Endothelial cell of umbilical vein (primary cell): ENCODE data around the gene TAF11L14. TPM values are rescaled to one million over a fixed set of nuclear protein-coding genes. Genes with fewer than 3 reads are reported as not detected.

Experiments
- BruUV-seq: library from RNA; stranded (reverse); fragments of 400-500 nt; replicated peaks from 2 replicates; lab custom pipeline; 2021; lab: Mats Ljungman, UMichigan
- CTCF ChIA-PET: fragments of 300-600, 350-600 bp; sonication (Branson Sonifier 250); formaldehyde crosslinking; loops from one replicate; lab custom pipeline; 2021; ENCODE audit warnings: antibody characterized with exemption, inconsistent platforms; lab: Charles Lee
- POLR2A ChIA-PET: fragments of 300-600, 350-600 bp; sonication (Branson Sonifier 250); formaldehyde crosslinking; loops from one replicate; lab custom pipeline; 2021; ENCODE audit warnings: antibody characterized with exemption, inconsistent platforms; lab: Charles Lee
- DNase-seq: peaks from one replicate; pipeline ENCODE4 v3.0.0-alpha.2; 2011; ENCODE audit warnings: low read depth, low spot score
- FAIRE-seq: peaks from 2 replicates; lab custom pipeline; 2011; peaks lifted over from hg19 to GRCh38; lab: Jason Lieb, UNC
- H2AFZ ChIP-seq: 2 replicates; pipeline ENCODE4 v1.6.0; 2012; ENCODE audit warnings: low read depth, low read length, control low read depth, inconsistent platforms
- H3K27ac ChIP-seq: 2 replicates; pipeline ENCODE4 v1.5.1; 2011; ENCODE audit warnings: low read depth, mild to moderate bottlenecking, control low read depth, low read length, moderate library complexity; ENCODE audit not compliant: insufficient read depth
- H3K27me3 ChIP-seq, 2 experiments: 2 replicates each; pipeline versions ENCODE4 v1.6.0 to v1.6.1; 2011; ENCODE audit warnings: low read length in 2 of 2, mixed read lengths in 1 of 2; ENCODE audit not compliant: control insufficient read depth in 2 of 2, insufficient read depth in 2 of 2
- H3K36me3 ChIP-seq, 2 experiments: 2 replicates in 1 of 2; 3 replicates in 1 of 2; pipeline ENCODE4 v1.5.1; 2011; ENCODE audit warnings: low read length in 2 of 2, mild to moderate bottlenecking in 1 of 2, moderate library complexity in 1 of 2; ENCODE audit not compliant: control insufficient read depth in 2 of 2, insufficient read depth in 2 of 2; ENCODE audit errors: extremely low read depth in 1 of 2
- H3K4me1 ChIP-seq: 3 replicates; pipeline ENCODE4 v1.5.1; 2011; ENCODE audit warnings: mild to moderate bottlenecking, low read length; ENCODE audit not compliant: control insufficient read depth, insufficient read depth; ENCODE audit errors: extremely low read depth
- H3K4me2 ChIP-seq: 2 replicates; pipeline ENCODE4 v1.6.1; 2011; ENCODE audit warnings: low read length, control low read depth, mixed read lengths; ENCODE audit not compliant: insufficient read depth
- H3K4me3 ChIP-seq, 3 experiments: fragments of 200-600 bp in 1 of 3; sonication (generic), shearing (Covaris generic) in 1 of 3; replicated peaks in 1 of 3; 2 replicates each; pipeline ENCODE4 v1.5.1; 2011 to 2016; ENCODE audit warnings: control low read depth in 3 of 3, low read length in 3 of 3, mild to moderate bottlenecking in 2 of 3, inconsistent platforms in 1 of 3, low read depth in 1 of 3, moderate library complexity in 1 of 3; ENCODE audit not compliant: insufficient read depth in 1 of 3
- H3K79me2 ChIP-seq: 2 replicates; pipeline ENCODE4 v1.6.0; 2012; ENCODE audit warnings: low read length, inconsistent platforms; ENCODE audit not compliant: control insufficient read depth, insufficient read depth
- H3K9ac ChIP-seq: replicated peaks from 2 replicates; pipeline ENCODE3; 2011; ENCODE audit warnings: low read length, control low read depth; ENCODE audit not compliant: insufficient read depth; ENCODE audit errors: extremely low read depth
- H3K9me1 ChIP-seq: replicated peaks from 3 replicates; pipeline ENCODE4 v1.6.0; 2011; ENCODE audit warnings: mild to moderate bottlenecking, low read length; ENCODE audit not compliant: control insufficient read depth, insufficient read depth; ENCODE audit errors: extremely low read depth
- H3K9me3 ChIP-seq: replicated peaks from 2 replicates; pipeline ENCODE4 v1.5.1; 2012; ENCODE audit warnings: low read length, inconsistent platforms; ENCODE audit not compliant: control insufficient read depth, insufficient read depth
- H4K20me1 ChIP-seq: replicated peaks from 2 replicates; pipeline ENCODE3; 2011; ENCODE audit warnings: mild to moderate bottlenecking, low read length; ENCODE audit not compliant: control insufficient read depth, insufficient read depth; ENCODE audit errors: extremely low read depth
- CTCF ChIP-seq, 2 donors: IDR thresholded peaks; 1 replicate in 1 of 2; 2 replicates in 1 of 2; pipeline ENCODE4 v1.5.1; 2011; ENCODE audit warnings: low read length in 2 of 2, mild to moderate bottlenecking in 2 of 2, moderate library complexity in 2 of 2, control low read depth in 1 of 2, inconsistent platforms in 1 of 2, low read depth in 1 of 2; ENCODE audit not compliant: insufficient read depth in 1 of 2; ENCODE audit errors: extremely low read depth in 1 of 2
- EZH2 ChIP-seq: IDR thresholded peaks from 2 replicates; pipeline ENCODE4 v1.6.1; 2012; ENCODE audit warnings: borderline replicate concordance, low read depth, mild to moderate bottlenecking, moderate library complexity, low read length, inconsistent platforms; ENCODE audit not compliant: severe bottlenecking
- FOS ChIP-seq: IDR thresholded peaks from 2 replicates; pipeline ENCODE4 v1.6.1; 2011; ENCODE audit warnings: mild to moderate bottlenecking, low read length, moderate library complexity, borderline replicate concordance; ENCODE audit not compliant: insufficient read depth
- GATA2 ChIP-seq: IDR thresholded peaks from 2 replicates; pipeline ENCODE4 v1.7.0; 2011; ENCODE audit warnings: low read depth, mild to moderate bottlenecking, moderate library complexity, mixed read lengths, low read length; ENCODE audit not compliant: insufficient read length, insufficient read depth
- JUN ChIP-seq: IDR thresholded peaks from 2 replicates; pipeline ENCODE4 v1.6.1; 2011; ENCODE audit warnings: borderline replicate concordance, low read depth; ENCODE audit not compliant: insufficient read length, insufficient read depth
- MAX ChIP-seq: IDR thresholded peaks from 2 replicates; pipeline ENCODE4 v1.6.1; 2011; ENCODE audit not compliant: insufficient read depth, insufficient read length
- MYC ChIP-seq: IDR thresholded peaks from one replicate; pipeline ENCODE4 v1.6.1; 2011; ENCODE audit warnings: mild to moderate bottlenecking, low read depth, low read length
- POLR2A ChIP-seq: IDR thresholded peaks from 2 replicates; pipeline ENCODE4 v1.6.1; 2012; ENCODE audit warnings: low read depth, mild to moderate bottlenecking, control low read depth, low read length
- POLR2AphosphoS5 ChIP-seq: IDR thresholded peaks from 2 replicates; pipeline ENCODE4 v1.6.1; 2012; ENCODE audit warnings: low read depth, mild to moderate bottlenecking, control low read depth, low read length, moderate library complexity; ENCODE audit not compliant: insufficient read depth
- dilution Hi-C: fragments of 300-500 bp; cut with MboI; formaldehyde crosslinking; loops from one replicate; pipeline ENCODE4 v1.15.0; 2019; ENCODE audit warnings: low sequenced_read_pairs; ENCODE audit not compliant: extremely low pct_ligation_motif_present
- intact Hi-C: fragments of 100-400 bp; cut with micrococcal nuclease; formaldehyde crosslinking; loops from one replicate; pipeline ENCODE4 v1.10.0; 2022
- polyA plus RNA-seq, 4 experiments: library from polyadenylated mRNA; depleted of rRNA in 3 of 4; stranded (reverse) in 3 of 4; unstranded in 1 of 4; fragments of >200 nt; gene quantifications; 2 replicates each; pipeline versions ENCODE4 v1.2.1 to v1.2.3, GENCODE V29; 2011 to 2012; ENCODE audit warnings: missing spikeins in 1 of 4
- total RNA-seq: library from RNA; stranded (reverse); gene quantifications from 2 replicates; pipeline ENCODE4 v1.2.3, GENCODE V29; 2021

TAF11L14 gene
- total and polyA plus RNA-seq, 2 donors (not counting 3 experiments of a cell fraction or from before 2014, with no cell fraction given) = not detected

GRCh38 chr5:17620627-17621026 lies 13.6 kb upstream of the TAF11L14 start:
- Histone ChIP-seq H4K20me1 (no peaks in the 10 kb centered on the region), H3K4me2 (no peak overlapping the region), H2AFZ (no peak overlapping the region), H3K9ac (no peak overlapping the region), H3K27me3 (no peaks in the 10 kb centered on the region), H3K27ac (no peak overlapping the region), H3K79me2 (no peaks in the 10 kb centered on the region), H3K4me1 (no peaks in the 10 kb centered on the region), H3K9me3 (no peaks in the 10 kb centered on the region), H3K9me1 (no peaks in the 10 kb centered on the region), H3K4me3 (no peak overlapping the region), H3K36me3 (no peaks in the 10 kb centered on the region)
- POLR2A ChIA-PET = no interaction called here
- peak in 1 of 2 donors; percentile 6 for TF ChIP-seq CTCF (IDR thresholded peaks at IDR 0.05; ENCODE audit: extremely low read depth in 1 of 2, insufficient read depth in 1 of 2, low read depth in 1 of 2, low read length in 2 of 2)
- no peak for TF ChIP-seq GATA2
- dilution Hi-C loops = no loop called here
- BruUV-seq = no TSS peak
- intact Hi-C loops = no loop called here
- CTCF ChIA-PET = no interaction called here
- no peak for DNase-seq
- no peak for FAIRE-seq

GRCh38 chr5:17625686-17626085 lies 8.6 kb upstream of the TAF11L14 start:
- DNase-seq (no peak), FAIRE-seq (no peak)
- no peaks in the 10 kb centered on the region for H3K9me1 ChIP-seq
- CTCF ChIA-PET = no interaction called here
- BruUV-seq = no TSS peak
- H3K9ac ChIP-seq = no peak overlapping the region
- no peaks in the 10 kb centered on the region for H3K27me3 ChIP-seq
- POLR2A ChIA-PET = no interaction called here
- no peaks in the 10 kb centered on the region for H3K36me3 ChIP-seq
- H3K4me2 ChIP-seq = no peak overlapping the region
- TF ChIP-seq MAX = no peak
- TF ChIP-seq POLR2A = no peak
- TF ChIP-seq JUN = no peak
- no peak for TF ChIP-seq CTCF (IDR thresholded peaks at IDR 0.05; ENCODE audit: extremely low read depth in 1 of 2, insufficient read depth in 1 of 2, low read depth in 1 of 2, low read length in 2 of 2)
- TF ChIP-seq MYC = no peak
- TF ChIP-seq FOS = no peak
- no peak for TF ChIP-seq POLR2AphosphoS5
- no peak for TF ChIP-seq EZH2
- no peak for TF ChIP-seq GATA2
- no peak overlapping the region for H3K4me3 ChIP-seq
- dilution Hi-C loops = no loop called here
- H2AFZ ChIP-seq = no peak overlapping the region
- H3K27ac ChIP-seq = no peak overlapping the region
- intact Hi-C loops = no loop called here
- H3K9me3 ChIP-seq = no peaks in the 10 kb centered on the region
- H3K79me2 ChIP-seq = no peaks in the 10 kb centered on the region
- no peaks in the 10 kb centered on the region for H4K20me1 ChIP-seq
- no peaks in the 10 kb centered on the region for H3K4me1 ChIP-seq
